Gastrocnemius medialis (tissue), 4 donors: Measurements from ENCODE around the gene TBC1D5.

Source experiments
- CTCF ChIP-seq, 5 experiments: fragments of 450-650 bp in 3 of 5; fragments of 200-600 bp in 2 of 5; sonication (generic) in 2 of 5; IDR thresholded peaks in 4 of 5; conservative IDR thresholded peaks in 1 of 5; 1 replicate in 4 of 5; 2 replicates in 1 of 5; pipeline ENCODE4 v1.5.1; 2016 to 2019; ENCODE audit warnings: antibody characterized with exemption in 5 of 5, mild to moderate bottlenecking in 3 of 5, moderate library complexity in 3 of 5
- POLR2A ChIP-seq, 2 donors: fragments of 450-650 bp; IDR thresholded peaks; one replicate each; pipeline ENCODE4 v1.6.1; 2017; ENCODE audit warnings: antibody characterized with exemption in 2 of 2, mild to moderate bottlenecking in 2 of 2, moderate library complexity in 2 of 2

DNA sequence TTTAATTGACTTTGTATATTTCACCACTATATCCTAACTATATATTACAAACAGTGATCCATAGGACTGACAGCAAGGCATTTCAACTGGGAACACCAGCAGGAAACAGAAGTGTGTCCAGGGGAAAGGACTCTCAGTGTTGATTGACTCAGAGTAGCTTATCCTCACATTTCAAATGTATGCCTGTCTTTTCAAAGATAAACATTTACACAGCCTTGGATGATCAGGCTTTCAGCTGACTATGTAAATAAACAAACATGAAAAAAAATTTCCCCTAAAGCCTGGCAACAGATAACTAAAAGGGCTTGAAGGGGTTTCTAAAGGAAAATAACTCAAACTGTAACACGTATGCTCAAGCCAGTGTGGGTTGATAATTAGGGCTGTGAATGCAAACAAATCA, 321.8 kb downstream of the TBC1D5 start:
- TF ChIP-seq CTCF (IDR thresholded peaks at IDR 0.05 in 4 of 5, conservative IDR thresholded peaks at IDR 0.05 in 1 of 5) (no peak), POLR2A (IDR thresholded peaks at IDR 0.05) (no peak)
